AG10803 (cell line): Measurements from ENCODE around the gene KLHL17.
A peak's percentile ranks its signal among the peaks of the same experiment; 100 is the strongest.

ENCODE experiments used
- DNase-seq: peaks from one replicate; pipeline ENCODE4 v3.0.0; 2010; ENCODE audit warnings: low read depth
- H3K4me3 ChIP-seq: 2 replicates; pipeline ENCODE4 v1.5.1; 2011; ENCODE audit warnings: mild to moderate bottlenecking, low read length, control low read depth
- CTCF ChIP-seq: conservative IDR thresholded peaks from 2 replicates; pipeline ENCODE4 v1.5.1; 2011; ENCODE audit warnings: mild to moderate bottlenecking, low read length, control low read depth, inconsistent platforms

The KLHL17 gene

DNA sequence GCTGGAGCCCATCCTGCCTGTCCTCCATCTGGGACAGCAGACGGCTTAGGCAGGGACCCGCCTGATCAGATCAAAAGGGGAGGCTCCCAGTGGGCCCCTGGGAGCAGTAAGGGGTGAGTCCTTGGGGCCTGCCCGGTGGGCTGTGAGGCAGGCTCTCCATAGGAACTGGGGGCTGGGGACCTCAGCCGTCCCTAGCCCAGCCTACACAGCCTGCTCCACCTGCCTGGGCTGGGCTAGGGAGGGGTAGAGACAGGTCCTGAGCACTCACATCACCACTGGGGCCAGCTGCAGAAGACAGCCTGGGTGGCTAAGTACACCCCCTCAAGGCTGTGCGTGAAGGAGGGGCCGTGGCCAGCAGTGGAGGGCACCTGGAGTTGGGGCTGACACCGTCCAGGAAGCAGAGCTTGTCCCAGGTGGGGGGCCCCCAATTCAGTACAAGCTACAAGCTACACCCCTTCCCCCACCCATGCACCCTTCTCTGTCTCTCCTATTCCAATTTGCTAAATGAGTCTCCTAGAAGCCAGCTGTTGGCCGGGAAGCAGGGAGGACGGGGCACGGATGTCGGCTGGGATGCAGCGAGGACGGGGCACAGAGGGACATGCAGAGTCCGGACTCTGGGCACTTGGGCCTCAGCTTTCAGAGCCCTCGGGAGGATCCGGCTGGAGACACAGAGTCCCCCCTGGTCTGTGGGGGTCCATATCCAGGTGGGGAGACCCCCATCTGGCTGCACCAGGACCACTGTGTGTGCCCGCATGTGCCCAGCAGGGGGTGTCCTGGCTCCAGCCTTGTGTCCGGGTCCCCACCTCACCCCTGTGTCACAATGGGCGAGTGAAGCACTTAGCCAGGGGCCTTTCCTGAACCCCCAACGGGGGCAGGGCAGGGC lies 54.7 kb downstream of the KLHL17 start:
- H3K4me3 ChIP-seq: peak overlapping the region; percentile 70; the same call in 1 of the 2 replicates
- no peak for DNase-seq
- peak; percentile 29 for TF ChIP-seq CTCF
